ENCODE measurements around the gene GAL3ST2. TPM values are rescaled to one million over a fixed set of nuclear protein-coding genes. Genes with fewer than 3 reads are reported as not detected.

Gene GAL3ST2
- total and polyA plus RNA-seq, 2 of the 8 experiments (the other 6 are each of a cell fraction or from before 2014, with no cell fraction given) = not detected

- TF ChIP-seq RFX5 (IDR thresholded peaks at IDR 0.05; ENCODE audit: borderline replicate concordance, low read depth, low read length) = no peak
These were observed 37.4 kb upstream of the GAL3ST2 start (continued) for GRCh38 chr2:241739177-241739576.

Measured in H1 (cell line).